Esophagus squamous epithelium (tissue), 5 donors: ENCODE data around the gene ARHGAP9. TPM values are rescaled to one million over a fixed set of nuclear protein-coding genes. Genes with fewer than 3 reads are reported as not detected.

Experiments
- DNase-seq: peaks from one replicate; lab custom pipeline; 2025; lab: John Stamatoyannopoulos, UW
- H3K27ac ChIP-seq, 4 donors: fragments of 200-600 bp; sonication (generic); one replicate each; pipeline ENCODE4 v1.5.1; 2016 to 2019; ENCODE audit warnings: mild to moderate bottlenecking in 1 of 4
- H3K27me3 ChIP-seq, 4 donors: fragments of 200-600 bp; sonication (generic); 1 replicate in 3 of 4; 2 replicates in 1 of 4; pipeline versions ENCODE4 v1.5.1 to v1.6.0; 2017 to 2021; ENCODE audit warnings: antibody characterized with exemption in 1 of 4
- H3K36me3 ChIP-seq, 3 donors: fragments of 200-600 bp; sonication (generic); one replicate each; pipeline ENCODE4 v1.5.1; 2016 to 2019
- H3K4me1 ChIP-seq, 3 donors: fragments of 200-600 bp; sonication (generic); one replicate each; pipeline ENCODE4 v1.5.1; 2017 to 2019
- H3K4me3 ChIP-seq, 4 donors: fragments of 200-600 bp; sonication (generic); 1 replicate in 3 of 4; 2 replicates in 1 of 4; pipeline ENCODE4 v1.5.1; 2016 to 2019; ENCODE audit warnings: mild to moderate bottlenecking in 2 of 4, moderate library complexity in 1 of 4
- H3K9me3 ChIP-seq, 3 donors: fragments of 200-600 bp; sonication (generic); one replicate each; pipeline ENCODE4 v1.5.1; 2016 to 2019
- POLR2A ChIP-seq, 4 donors: fragments of 450-650 bp; IDR thresholded peaks; one replicate each; pipeline ENCODE4 v1.6.1; 2017; ENCODE audit warnings: antibody characterized with exemption in 4 of 4, mild to moderate bottlenecking in 4 of 4, moderate library complexity in 3 of 4
- WGBS, 2 donors: methylation state at CpG; one replicate each; pipeline ENCODE4 v1.1.5; 2018; 5-methylcytosine and 5-hydroxymethylcytosine counted together
- intact Hi-C: fragments of 100-400 bp; cut with DNase I; formaldehyde crosslinking; loops from one replicate; pipeline ENCODE4 v1.15.0; 2022
- total RNA-seq, 4 donors: library from RNA; depleted of rRNA; stranded (reverse); fragments of >200 nt; gene quantifications; one replicate each; pipeline ENCODE4 v1.1.0, GENCODE V29; 2016
- TF ChIP-seq, protein P1 (sequence below), 6 experiments: fragments of 450-650 bp in 4 of 6; fragments of 200-600 bp in 2 of 6; sonication (generic) in 2 of 6; IDR thresholded peaks; one replicate each; pipeline ENCODE4 v1.5.1; 2016 to 2019; ENCODE audit warnings: antibody characterized with exemption in 6 of 6, mild to moderate bottlenecking in 4 of 6, moderate library complexity in 4 of 6
- donor health status: DM: yes; HTN: yes; CAD: no.

ARHGAP9 gene
- total RNA-seq, 4 donors from 2014 or later: 4.5 to 20.4 (median 11.3) TPM

DNA sequence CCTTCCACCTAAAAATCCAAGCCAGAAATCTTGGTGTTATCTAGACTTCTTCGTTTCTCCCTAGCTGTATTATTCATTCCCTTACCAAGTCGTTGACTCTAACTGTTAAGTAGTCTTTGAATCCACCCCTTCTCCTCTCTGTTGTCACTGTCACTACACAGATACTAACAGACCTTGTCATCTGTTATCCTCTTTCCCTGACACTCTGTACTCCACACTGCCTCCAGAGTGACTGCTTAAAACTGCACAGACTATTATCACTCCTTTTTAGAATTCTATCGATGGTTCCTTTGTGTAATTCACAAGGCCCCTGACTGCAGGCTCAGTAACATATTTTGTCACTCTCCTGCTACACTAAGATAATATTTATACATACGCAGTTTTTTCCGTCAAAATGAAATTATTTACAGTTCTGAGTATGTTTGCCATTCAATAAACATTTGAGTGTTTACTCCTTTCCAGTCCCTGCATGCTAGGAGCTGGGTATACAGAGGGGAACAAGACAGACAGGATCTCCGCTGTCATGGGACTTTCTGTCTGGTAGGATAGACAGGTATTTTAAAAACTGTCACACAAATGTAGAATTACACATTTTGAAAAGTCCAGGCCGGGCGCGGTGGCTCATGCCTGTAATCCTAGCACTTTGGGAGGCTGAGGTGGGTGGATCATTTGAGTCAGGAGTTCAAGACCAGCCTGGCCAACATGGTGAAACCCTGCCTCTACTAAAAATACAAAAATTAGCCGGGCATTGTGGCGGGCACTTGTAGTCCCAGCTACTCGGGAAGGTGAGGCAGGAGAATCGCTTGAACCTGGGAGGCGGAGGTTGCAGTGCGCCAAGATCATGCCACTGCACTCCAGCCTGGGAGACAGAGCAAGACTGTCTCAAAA is 12.0 kb upstream of the ARHGAP9 start:
- TF ChIP-seq, protein P1, sequence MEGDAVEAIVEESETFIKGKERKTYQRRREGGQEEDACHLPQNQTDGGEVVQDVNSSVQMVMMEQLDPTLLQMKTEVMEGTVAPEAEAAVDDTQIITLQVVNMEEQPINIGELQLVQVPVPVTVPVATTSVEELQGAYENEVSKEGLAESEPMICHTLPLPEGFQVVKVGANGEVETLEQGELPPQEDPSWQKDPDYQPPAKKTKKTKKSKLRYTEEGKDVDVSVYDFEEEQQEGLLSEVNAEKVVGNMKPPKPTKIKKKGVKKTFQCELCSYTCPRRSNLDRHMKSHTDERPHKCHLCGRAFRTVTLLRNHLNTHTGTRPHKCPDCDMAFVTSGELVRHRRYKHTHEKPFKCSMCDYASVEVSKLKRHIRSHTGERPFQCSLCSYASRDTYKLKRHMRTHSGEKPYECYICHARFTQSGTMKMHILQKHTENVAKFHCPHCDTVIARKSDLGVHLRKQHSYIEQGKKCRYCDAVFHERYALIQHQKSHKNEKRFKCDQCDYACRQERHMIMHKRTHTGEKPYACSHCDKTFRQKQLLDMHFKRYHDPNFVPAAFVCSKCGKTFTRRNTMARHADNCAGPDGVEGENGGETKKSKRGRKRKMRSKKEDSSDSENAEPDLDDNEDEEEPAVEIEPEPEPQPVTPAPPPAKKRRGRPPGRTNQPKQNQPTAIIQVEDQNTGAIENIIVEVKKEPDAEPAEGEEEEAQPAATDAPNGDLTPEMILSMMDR (IDR thresholded peaks at IDR 0.05): no peak
- no peak for TF ChIP-seq POLR2A (IDR thresholded peaks at IDR 0.05)
- Histone ChIP-seq H3K27me3 (no peaks in the 10 kb centered on the region), H3K27ac (no peak overlapping the region), H3K36me3 (peaks cover 6 to 64% (median 11%) of the 10 kb centered on the region in 3 donors), H3K4me1 (peaks cover 5 to 22% (median 10%) of the 10 kb centered on the region in 3 donors), H3K4me3 (no peak overlapping the region), H3K9me3 (no peaks in the 10 kb centered on the region)
- DNase-seq: no peak
- intact Hi-C loops: no loop called here
- WGBS, 2 donors: 88 to 90% methylated on average over 13 to 14 of the region's 15 CpGs

DNA sequence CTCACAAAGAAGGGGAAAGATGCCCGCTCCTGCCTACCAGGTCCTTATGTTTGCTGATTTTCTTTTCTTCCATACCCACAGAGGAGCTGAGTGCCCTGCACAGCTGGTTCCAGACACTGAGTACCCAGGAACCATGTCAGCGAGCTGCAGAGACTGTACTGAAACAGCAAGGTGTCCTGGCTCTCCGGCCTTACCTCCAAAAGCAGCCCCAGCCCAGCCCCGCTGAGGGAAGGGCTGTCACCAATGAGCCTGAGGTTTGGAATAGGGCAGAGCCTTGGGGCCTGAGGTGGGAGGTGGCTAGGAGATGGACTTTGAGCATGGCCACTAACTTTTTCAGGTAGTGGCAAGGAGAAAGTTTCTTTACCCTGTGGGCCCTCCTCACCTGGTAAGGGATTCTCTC is 10.5 kb upstream of the ARHGAP9 start:
- TF ChIP-seq POLR2A (IDR thresholded peaks at IDR 0.05): no peak
- TF ChIP-seq, protein P1 (IDR thresholded peaks at IDR 0.05): no peak
- peaks cover 6 to 49% (median 11%) of the 10 kb centered on the region in 3 donors for H3K36me3 ChIP-seq
- no peak overlapping the region for H3K4me3 ChIP-seq
- no peaks in the 10 kb centered on the region for H3K9me3 ChIP-seq
- H3K27me3 ChIP-seq: no peaks in the 10 kb centered on the region
- no peak for DNase-seq
- intact Hi-C loops: no loop called here
- WGBS, 2 donors: 95 to 98% methylated on average over 3 to 4 of the region's 4 CpGs
- H3K27ac ChIP-seq: no peak overlapping the region
- peaks cover 5 to 22% (median 10%) of the 10 kb centered on the region in 3 donors for H3K4me1 ChIP-seq

DNA sequence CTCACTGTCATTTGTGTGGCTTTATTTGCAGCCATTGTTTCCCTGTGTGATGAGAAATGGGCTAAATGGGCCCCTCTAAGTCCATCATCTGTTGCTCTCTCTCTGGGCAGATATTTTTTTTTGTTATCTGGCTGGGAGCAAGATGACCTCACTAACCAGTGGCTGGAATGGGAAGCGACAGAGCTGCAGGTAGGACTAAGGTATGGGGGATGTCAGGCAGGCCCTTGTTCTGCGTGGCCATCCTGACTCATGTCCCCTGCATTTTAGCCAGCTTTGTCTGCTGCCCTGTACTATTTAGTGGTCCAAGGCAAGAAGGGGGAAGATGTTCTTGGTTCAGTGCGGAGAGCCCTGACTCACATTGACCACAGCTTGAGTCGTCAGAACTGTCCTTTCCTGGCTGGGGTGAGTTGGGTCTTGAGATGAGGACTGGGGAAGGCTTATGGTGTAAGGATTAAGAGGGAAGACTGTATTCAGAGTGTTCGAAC is 9.5 kb upstream of the ARHGAP9 start:
- 77 to 81% methylated on average over 3 to 5 of the region's 5 CpGs for WGBS, 2 donors
- H3K27ac ChIP-seq: no peak overlapping the region
- no peak for TF ChIP-seq POLR2A (IDR thresholded peaks at IDR 0.05)
- TF ChIP-seq, protein P1 (IDR thresholded peaks at IDR 0.05): no peak

DNA sequence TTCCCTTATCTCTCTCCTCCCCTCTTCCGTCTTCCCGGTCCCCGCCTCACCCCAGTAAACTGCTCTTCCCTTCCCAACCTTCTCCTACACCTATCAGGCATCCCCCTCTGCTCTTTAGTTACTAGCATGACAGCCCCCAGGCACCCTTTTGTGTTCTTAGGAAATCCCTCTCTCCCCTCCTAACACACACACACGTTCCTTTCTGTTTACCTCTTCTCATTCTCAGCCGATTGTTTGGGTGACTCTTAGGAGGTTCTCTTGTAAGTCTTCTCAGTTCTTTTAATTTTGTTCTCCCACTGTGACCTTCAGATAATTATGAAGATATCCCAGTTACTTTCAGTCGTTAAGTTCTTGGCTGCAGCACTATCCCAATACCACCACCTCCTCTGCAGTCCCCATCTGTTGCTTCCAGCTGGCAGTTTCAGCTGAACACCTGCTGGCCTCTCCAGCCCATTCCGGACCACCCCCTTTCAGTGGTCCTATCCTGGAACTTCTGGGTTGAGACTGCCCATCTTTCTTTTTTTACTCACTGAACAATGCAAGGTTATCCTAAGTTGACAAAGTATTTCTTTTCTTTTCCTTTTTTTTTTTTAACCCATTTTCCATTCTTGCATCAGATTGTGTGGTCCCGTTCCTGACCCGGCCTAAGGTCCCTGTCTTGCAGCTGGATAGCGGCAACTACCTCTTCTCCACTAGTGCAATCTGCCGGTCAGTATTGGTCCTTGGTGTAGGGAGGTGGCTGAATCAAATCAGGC is 8.9 kb upstream of the ARHGAP9 start:
- 27 to 29% methylated on average over 11 of the region's 11 CpGs for WGBS, 2 donors
- intact Hi-C loops: no loop called here

More for the DNA sequence above, 9.5 kb upstream of the ARHGAP9 start:
- peaks cover 5 to 22% (median 10%) of the 10 kb centered on the region in 3 donors for H3K4me1 ChIP-seq
- H3K27me3 ChIP-seq: no peaks in the 10 kb centered on the region
- no peak for DNase-seq
- peak overlapping the region in 3 of 4 donors; percentile 68 to 99 (median 88) for H3K4me3 ChIP-seq
- H3K9me3 ChIP-seq: no peaks in the 10 kb centered on the region
- intact Hi-C loops: no loop called here
- peaks cover 6 to 43% (median 11%) of the 10 kb centered on the region in 3 donors for H3K36me3 ChIP-seq

More for the DNA sequence above, 8.9 kb upstream of the ARHGAP9 start:
- DNase-seq: no peak
- no peaks in the 10 kb centered on the region for H3K9me3 ChIP-seq
- H3K27ac ChIP-seq: peak overlapping the region; percentile 78 to 93 (median 90)
- H3K4me1 ChIP-seq: peaks cover 5 to 22% (median 10%) of the 10 kb centered on the region in 3 donors
- peak overlapping the region; percentile 68 to 99 (median 86) for H3K4me3 ChIP-seq
- peaks cover 6 to 39% (median 11%) of the 10 kb centered on the region in 3 donors for H3K36me3 ChIP-seq
- TF ChIP-seq, protein P1 (IDR thresholded peaks at IDR 0.05): no peak
- peak in 1 of 4 donors; percentile 14 for TF ChIP-seq POLR2A (IDR thresholded peaks at IDR 0.05)
- peaks cover 0 to 2% (median 0%) of the 10 kb centered on the region in 4 donors for H3K27me3 ChIP-seq
